GM18520 (cell line): ENCODE results near the gene CYSTM1.
"Not testable (repeated sequence)": the region's sequence is repeated elsewhere in the genome, so short reads cannot be mapped to it uniquely, and the experiment has no call there.

Source experiments
- ATAC-seq: cut with Tn5 transposase; IDR thresholded peaks from one replicate; pipeline ENCODE4 v1.9.1; 2021; ENCODE audit not compliant: unreplicated experiment

The CYSTM1 gene

DNA sequence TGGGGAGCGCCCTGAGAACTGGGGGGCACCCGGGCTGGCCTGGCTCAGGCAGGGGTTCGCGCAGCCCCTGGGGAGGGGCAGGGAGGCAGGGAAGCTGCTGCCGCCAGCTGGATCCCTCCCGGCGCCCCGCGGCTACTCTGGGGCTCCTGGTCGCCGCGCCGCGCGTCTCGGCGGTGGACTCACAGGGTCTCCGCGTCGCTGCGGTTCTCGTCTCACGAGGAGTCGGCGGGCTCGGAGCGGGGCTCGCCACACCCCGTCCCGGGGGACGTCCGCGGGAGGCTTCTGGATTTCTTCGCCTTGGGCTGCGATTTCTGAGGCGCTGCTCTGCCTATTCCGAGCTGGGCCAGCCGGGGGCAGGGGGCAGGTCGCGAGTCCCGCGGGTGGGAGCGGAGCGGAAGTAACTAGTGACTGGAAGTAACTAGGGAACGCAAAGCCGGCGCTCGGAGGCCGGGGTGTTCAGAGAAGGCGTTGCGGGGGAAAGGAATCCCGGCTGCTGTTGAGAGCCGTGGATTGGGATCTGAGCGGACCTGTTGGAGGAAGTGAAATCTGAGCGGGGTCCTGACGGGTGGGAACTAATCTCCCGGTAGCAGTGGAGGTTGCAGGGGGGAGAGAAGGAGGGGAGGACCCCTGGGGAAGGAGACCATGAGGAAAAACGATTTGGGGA, 511 bp downstream of the CYSTM1 start:
- peak; percentile 21 for ATAC-seq

DNA sequence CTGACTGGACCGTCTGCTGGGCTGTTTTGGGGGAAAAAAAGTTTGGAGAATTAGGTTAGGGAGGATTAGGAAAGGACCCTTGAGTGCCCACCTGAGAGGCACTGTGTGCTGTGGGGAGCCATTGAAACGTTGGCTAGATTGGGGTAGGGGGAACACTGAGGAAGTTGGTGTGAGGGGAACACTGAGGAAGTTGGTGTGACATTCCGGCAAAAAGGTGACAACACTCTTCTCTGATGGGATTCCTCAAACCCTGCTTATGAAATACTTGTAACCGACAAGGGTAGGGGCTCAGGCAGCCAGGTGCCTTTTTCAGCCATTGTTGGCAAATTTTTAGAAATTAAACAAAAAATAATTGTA, 1.0 kb downstream of the CYSTM1 start:
- ATAC-seq, result no peak

DNA sequence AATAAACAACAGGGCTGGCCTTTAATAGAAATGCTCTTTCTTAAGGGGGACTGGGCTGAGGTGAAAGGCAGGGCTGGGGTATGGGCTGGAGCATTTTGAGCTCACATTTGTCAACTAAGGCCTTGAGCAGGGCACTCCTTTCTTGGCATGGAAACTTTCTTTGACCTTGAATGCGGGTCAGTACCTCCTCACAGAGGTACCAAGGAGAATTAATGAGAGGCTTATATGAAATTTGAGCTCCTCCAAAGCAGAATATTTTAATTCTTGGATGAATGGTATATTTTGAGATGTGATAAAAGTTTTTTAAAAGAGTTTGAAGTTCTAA, 3.1 kb downstream of the CYSTM1 start:
- no peak for ATAC-seq

DNA sequence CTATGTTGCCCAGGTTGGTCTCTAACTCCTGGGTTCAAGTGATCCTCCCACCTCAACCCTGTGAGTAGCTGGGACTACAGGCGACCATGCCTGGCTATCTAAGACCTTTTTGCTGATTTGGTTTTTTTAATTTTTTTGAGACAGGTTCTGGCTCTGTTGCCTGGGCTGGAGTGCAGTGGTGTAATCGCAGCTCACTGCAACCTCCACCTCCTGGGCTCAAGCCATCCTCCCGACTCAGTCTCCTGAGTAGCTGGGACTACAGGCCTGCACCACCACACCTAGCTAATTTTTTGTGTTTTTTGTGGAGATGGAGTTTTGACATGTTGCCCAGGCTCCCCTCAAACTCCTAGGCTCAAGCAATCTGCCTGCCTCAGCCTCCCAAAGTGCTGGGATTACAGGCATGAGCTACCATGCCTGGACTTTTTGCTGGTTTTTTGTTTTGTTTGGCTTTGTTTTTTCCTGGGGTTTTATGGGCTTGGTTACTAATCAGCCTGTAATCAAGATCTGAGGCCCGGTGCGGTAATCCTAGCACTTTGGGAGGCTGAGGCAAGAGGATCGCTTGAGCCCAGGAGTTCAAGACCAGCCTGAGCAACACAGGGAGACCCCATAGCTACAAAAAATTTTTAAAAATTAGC, 3.6 kb downstream of the CYSTM1 start:
- ATAC-seq, result no peak

DNA sequence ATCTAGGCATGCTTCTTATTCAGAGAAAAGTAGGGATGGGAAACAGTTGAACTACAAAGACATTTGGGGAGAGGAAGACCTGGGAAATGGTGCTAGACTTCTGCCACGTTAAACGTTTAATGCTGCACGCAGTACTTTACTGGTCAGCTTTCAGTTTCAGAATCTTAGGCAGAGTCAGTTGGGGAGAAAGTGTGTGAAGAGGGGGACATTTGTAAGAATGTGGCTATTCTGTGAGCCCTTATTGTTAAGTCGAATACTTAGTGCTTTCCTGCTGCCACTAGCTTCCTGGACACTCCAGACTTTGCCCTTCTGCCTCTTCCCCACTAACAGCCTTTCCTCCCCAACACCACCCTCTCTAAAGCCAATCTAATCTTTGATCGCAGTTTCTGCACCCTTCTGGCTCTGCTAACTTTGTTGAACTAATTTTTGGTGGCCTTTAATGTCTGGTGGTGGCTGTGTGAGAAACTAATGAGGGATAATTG, 6.1 kb downstream of the CYSTM1 start:
- ATAC-seq, result peak; percentile 61

DNA sequence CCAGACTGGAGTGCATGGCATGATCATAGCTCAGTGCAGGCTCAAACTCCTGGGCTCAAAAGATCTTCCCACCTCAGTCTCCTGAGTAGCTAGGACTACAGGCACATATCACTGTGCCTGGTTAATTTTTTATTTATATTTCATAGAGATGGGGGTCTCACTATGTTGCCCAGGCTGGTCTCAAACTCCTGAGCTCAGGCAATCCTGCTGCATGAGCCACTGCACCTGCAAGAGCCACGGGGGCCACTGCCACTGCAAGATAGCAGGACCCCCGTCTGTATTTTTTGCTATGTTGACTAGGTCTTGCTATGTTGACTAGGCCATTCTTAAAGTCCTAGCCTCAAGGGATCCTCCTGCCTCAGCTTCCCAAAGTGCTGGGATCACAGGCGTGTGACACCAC, 6.5 kb downstream of the CYSTM1 start:
- ATAC-seq, result no peak

DNA sequence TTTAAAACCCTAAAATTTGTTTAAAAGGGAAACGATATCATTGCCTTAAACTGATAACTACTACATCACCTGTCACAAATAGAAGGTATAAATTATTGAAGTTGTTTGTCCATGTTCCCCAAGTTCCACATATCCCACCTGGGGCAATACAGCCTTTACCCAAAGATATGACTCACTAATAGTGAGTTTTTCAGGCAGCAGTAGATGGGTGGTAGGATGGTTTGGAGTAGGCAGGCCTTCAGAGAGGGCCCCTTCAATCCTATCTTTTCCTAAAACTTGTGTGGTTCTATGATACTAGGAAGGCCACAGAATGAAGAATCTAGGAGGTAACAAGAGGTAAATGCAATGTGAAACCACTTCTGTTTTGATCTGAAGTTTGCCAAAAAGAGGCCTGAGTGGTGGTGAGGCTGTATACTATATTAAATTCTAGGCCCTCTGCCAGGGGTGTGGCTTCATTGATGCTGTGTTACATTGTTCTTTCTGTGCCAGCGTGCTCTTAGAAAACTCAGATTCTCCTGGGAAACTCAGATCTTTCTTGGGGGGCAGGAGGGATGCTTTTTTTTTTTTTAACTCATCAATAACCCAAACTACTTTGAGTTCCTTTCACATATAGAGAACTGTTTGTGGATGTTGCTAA, 7.2 kb downstream of the CYSTM1 start:
- ATAC-seq, result no peak

DNA sequence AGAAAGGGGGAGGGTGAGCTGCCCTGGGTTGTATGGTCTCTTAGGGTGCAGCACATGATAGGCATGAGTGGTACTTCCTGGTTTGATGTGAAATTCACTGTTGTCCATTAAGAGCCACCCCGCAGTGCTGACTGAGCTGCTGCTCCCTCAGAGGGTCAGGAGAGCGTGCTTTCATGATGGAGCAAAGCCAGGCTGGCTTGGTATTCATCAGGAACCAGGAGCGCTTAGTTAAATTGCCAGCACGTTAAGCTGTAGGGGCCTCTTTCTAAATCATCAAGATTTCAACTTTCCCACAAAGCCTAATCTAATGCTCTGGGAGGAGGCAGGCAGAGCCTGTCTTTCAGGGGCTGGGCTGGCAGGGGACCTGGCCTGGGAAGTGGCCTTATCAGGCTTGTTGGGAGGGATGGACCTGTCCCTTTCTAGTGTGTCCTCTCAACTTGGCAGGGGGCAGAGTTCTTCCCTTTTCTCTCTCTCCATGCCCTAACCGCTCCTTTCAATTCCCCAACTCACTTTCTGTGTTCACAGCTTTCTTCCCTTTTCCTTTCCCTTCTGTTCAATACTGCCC, 7.9 kb downstream of the CYSTM1 start:
- no peak for ATAC-seq

DNA sequence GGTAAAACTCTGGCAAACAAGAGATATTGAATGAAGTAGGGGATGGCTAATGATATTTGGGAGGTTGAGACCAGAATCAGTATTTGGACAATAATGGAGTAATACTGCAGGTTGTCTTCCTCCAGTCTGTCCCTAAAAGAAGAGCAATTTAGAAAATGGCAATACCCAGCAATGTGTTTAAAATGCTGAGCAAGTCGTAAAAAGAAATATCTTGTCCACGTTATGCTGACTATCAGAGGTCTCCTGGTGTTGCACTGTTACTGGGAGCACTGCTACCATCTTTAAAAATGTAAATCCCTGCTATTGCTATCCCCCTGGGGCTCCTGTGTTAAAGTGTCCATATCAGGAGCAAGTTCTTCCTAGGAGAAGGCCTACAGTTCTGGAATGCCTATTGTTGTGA, 10.4 kb downstream of the CYSTM1 start:
- ATAC-seq, result no peak

DNA sequence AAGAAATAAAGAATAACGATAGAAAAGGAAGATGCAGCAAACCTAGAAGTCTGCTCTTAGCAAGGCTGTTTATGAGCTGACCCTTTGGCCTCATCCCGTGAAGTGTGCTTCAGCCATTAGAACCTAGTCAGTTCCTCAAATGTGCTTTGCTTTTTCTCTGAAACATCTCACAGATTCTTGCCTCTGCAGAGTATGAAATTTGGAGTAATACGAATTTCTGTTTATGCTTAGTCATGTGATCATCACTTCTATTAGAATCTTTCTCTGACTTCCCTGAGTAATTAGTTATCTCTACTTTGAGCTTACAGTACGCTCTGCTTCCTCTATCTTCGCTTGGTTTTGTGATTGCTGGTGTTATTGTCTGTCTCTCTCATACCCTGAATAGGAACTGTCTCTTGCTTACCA, 11.3 kb downstream of the CYSTM1 start:
- ATAC-seq, result no peak

DNA sequence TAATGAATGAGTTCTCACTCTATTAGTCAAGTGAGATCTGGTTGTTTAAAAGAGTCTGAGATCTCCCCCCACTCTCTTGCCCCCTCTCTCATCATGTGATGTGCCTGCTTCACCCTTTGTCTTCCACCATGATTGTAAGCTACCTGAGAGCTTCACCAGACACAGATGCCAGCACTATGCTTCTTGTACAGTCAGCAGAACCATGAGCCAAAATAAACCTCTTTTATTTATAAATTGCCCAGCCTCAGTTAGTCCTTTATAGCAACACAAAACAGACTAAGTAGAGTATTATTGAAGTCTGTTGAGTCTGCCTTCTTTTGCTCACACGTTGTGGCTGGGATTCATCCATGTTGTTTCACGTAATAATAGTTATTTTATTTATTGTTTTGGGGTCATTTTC, 14.3 kb downstream of the CYSTM1 start:
- ATAC-seq, result no peak

DNA sequence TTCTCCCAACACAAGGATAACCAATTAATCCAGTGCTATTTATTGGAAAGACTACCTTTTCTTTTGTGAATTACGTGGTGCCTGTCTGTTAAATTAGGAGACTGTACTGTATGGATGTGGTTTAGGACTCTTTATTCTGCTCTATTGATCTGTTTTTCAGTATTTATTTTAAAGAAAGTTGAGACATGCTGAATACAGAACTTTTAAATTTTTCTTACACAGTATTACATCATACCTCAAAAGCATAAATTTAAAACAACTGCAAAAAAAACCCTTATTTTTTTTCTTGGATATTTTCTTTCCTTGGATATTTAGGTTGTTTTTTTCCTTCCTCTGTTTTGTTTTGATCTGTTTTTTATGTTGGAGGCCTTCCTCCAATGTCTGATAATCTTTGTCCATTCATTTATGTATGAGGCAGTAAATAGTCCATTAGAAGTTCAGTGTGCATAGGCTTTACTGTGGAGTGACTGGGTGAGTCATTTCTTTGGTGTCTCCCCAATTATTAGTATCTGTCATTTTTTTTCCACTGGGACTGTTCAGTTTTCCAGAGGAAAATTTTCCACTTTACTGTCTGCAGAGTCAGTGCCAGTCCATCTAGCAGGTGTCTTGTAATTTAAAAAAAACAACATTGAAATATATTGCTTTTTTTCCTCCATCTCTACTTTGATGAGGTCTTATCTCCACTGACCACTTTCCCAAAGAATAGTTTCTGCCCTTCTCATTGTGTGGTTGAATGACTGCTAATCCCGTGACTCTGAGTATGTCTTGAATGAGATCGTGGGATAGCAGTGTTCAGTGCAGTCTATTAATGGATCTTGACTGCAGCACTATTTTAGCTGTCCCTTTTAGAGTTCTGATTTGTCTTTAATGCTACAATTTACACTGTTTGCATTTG, 15.2 kb downstream of the CYSTM1 start:
- ATAC-seq, result no peak

DNA sequence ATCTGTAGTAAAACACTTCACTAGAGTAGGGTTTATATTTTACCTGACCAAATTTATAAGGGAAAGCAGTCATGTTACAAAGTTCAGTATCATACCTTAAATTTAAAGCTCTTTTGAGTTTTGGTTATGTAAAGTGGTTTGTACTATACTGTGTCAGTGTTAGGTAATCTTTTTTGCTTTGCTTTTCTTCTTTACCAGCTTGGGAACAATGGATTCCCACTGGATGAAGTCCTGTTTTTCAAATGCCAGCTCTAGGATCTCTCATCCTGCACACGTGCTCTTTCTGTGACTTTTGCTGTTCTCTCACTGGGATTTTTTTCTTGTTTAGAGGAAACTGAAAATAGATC, 15.9 kb downstream of the CYSTM1 start:
- ATAC-seq, result no peak

DNA sequence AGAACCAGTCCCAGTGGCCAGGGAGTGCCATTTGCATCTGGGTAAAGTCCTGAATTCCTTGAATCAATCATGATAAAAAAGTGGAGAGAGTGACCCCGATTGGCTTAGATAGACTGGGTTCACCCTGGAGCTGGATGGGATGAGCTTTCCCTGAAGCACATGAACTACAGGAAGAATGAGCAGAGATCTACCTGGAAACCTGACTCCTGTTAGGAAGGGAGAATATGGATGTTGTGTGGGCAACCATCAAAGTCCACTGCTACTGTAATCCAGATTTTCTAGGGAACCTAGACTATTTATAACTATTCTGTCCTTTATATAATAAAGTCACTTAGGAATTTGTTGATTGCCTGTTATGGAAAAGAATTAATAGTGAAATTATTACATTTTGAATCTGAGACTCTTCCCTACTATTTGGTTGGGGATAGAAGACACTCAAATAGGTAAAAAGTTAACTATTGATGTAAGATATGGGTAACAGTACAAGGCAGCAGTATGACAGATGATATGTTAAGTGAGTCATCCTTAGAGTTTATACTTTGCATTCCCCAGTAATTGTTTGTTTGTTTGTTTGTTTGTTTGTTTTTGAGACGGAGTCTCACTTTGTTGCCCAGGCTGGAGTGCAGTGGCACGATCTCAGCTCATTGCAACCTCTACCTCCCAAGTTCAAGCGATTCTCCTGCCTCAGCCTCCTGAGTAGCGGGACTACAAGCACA, 17.9 kb downstream of the CYSTM1 start:
- no peak for ATAC-seq

DNA sequence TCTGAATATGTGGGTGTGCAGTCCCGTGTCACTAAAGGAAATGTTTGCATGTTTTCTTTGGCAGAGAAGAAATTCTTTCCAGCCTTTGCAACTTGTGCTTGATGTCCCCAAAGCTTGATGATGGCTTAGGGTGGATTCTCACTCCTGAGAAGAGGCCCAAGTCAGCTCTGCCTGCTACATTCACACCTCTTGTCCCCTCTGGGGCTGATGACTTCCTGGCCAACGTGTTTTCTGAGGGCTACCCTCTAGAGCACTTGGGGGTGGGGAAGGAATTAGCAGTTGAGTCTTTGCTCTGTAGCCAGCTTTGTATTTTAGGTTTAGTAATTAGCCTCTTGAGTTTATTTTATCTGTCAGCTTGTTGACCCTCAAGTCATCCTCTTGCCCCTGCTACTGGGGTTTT, 19.7 kb downstream of the CYSTM1 start:
- ATAC-seq, result no peak

DNA sequence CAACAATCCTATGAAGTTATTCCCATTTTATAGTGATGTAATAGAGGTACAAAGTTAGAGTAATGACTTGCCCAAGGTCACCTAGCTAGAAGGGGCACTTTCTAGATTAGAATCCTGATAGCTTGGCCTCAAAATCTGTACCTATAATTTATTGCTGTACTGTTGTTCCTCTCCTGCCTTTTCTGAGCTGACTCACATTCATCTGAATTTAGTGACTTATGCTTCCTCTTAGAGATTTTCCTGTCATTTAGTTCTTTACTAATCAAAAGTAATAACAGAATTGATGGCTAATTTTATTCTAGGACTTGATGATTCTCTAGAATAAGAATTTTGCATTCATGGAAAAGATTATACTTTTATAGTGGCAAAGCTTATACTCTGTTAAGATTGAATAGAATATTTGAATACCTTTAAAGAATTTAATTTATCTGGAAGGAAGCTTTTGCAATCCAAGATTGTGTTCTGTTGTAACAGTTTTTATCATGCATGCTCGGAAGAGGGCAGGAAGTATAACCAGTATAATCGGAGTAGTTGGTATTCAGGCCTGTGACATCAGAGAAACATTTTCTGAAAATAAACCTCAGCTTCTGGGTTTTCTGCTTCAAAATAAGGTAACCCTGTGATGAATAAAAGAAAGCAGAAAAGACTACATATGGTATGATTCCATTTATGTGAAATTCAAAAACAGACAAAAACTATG, 21.3 kb downstream of the CYSTM1 start:
- ATAC-seq, result no peak

DNA sequence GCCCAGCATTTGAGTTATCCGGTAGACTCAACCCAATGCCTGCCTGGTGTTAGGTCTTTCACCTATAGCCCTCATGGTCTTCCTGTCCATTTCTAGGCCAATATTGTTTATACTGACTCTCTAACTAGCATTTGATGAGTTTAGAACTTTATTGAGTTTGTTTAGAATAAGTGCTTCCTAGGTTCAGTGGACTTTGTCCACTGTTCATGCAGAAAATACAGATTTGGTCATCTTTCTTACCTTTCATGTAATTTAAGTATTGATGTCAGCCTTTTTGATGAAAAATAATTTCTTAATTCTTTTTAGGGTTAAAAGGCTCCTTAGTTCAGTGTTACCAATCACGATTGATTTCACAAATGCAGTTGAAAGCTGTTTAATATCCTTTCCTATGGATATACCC, 22.0 kb downstream of the CYSTM1 start:
- no peak for ATAC-seq

DNA sequence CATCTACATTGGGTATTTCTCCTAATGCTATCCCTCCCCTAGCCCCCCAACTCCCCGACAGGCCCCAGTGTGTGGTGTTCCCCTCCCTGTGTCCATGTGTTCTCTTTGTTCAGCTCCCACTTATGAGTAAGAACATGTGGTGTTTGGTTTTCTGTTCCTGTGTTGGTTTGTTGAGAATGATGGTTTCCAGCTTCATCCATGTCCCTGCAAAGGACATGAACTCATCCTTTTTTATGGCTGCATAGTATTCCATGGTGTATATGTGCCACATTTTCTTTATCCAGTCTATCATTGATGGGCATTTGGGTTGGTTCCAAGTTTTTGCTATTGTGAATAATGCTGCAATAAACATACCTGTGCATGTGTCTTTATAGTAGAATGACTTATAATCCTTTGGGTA, 23.9 kb downstream of the CYSTM1 start:
- ATAC-seq, result not testable (repeated sequence)

DNA sequence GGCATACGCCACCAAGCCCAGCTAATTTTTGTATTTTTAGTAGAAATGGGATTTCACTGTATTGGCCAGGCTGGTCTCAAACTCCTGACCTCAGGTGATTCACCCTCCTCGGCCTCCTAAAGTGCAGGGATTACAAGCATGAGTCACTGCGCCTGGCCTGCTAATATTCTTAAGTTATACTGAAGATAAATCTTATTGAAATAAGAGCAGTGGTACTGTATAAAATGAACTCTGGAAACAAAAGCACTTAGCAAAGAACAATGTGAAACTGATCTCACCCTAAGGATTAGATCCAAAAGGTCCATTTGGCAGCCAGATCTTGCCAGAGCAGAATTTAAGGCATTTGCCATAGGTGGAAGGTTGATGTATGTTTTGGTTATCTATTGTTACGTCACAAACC, 27.1 kb downstream of the CYSTM1 start:
- no peak for ATAC-seq

DNA sequence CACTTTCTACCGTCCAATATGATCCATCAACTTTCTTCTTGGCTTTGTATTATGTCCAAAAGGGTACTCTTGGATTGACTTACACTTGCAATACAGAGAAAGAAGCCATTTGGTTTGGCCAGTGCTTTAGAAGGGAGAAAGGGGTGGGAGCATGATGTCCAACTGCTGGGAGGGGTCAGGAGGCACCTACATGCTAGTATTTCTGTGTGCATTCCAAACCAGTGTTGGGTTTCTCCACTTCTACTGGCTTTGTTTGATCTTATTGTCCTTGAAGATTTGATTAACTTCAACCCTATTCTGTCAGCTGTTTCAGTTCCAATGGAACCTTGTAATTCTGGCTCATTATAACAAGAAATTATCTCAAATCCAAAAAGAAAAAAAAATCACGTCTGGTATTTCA, 27.6 kb downstream of the CYSTM1 start:
- no peak for ATAC-seq
